ENCODE measurements around the gene CDKN1C. TPM values are rescaled to one million over a fixed set of nuclear protein-coding genes. Genes with fewer than 3 reads are reported as not detected.

Gene CDKN1C
- 100 to 1,000 TPM in 8 of 9 donors, 10 to 100 TPM in 1; 32.8 to 817 (median 527) TPM for total RNA-seq
- 100 to 1,000 TPM in 2 of 3 donors, 10 to 100 TPM in 1; 17.7 to 229 (median 152) TPM for polyA plus RNA-seq
- long read RNA-seq, donor 1, transcript CDKN1C-201 (4 exons, 1,193 nt): minor isoform, 13 of 326 reads
- long read RNA-seq, donor 1, transcript CDKN1C-205 (2 exons, 944 nt): minor isoform, 17 of 326 reads
- long read RNA-seq, donor 1, transcript CDKN1C-204 (4 exons, 1,771 nt): major isoform, 185 of 326 reads
- long read RNA-seq, donor 1, transcript CDKN1C-203 (3 exons, 1,930 nt): minor isoform, 53 of 326 reads
- long read RNA-seq, donor 1, partial matches to known transcripts: 29 of 326 reads
- long read RNA-seq, donor 1, other reads (novel, unspliced or antisense): 24 of 326 reads
- long read RNA-seq, donor 2, transcript CDKN1C-203 (3 exons, 1,930 nt): minor isoform, 157 of 855 reads
- long read RNA-seq, donor 2, transcript CDKN1C-201 (4 exons, 1,193 nt): minor isoform, 25 of 855 reads
- long read RNA-seq, donor 2, transcript CDKN1C-205 (2 exons, 944 nt): minor isoform, 68 of 855 reads
- long read RNA-seq, donor 2, transcript CDKN1C-204 (4 exons, 1,771 nt): major isoform, 462 of 855 reads
- long read RNA-seq, donor 2, partial matches to known transcripts: 109 of 855 reads
- long read RNA-seq, donor 2, other reads (novel, unspliced or antisense): 7 of 855 reads
- long read RNA-seq, donor 3, transcript CDKN1C-204 (4 exons, 1,771 nt): major isoform, 97 of 532 reads
- long read RNA-seq, donor 3, transcript CDKN1C-205 (2 exons, 944 nt): minor isoform, 11 of 532 reads
- long read RNA-seq, donor 3, transcript CDKN1C-203 (3 exons, 1,930 nt): minor isoform, 32 of 532 reads
- long read RNA-seq, donor 3, transcript CDKN1C-201 (4 exons, 1,193 nt): minor isoform, 9 of 532 reads
- long read RNA-seq, donor 3, partial matches to known transcripts: 380 of 532 reads
- long read RNA-seq, donor 3, other reads (novel, unspliced or antisense): 0 of 532 reads
- long read RNA-seq, donor 4, transcript CDKN1C-205 (2 exons, 944 nt): minor isoform, 5 of 41 reads
- long read RNA-seq, donor 4, transcript CDKN1C-201 (4 exons, 1,193 nt): major isoform, 23 of 41 reads
- long read RNA-seq, donor 4, partial matches to known transcripts: 4 of 41 reads
- long read RNA-seq, donor 4, other reads (novel, unspliced or antisense): 6 of 41 reads
- long read RNA-seq, donor 5, transcript CDKN1C-203 (3 exons, 1,930 nt): minor isoform, 9 of 360 reads
- long read RNA-seq, donor 5, transcript CDKN1C-204 (4 exons, 1,771 nt): major isoform, 293 of 360 reads
- long read RNA-seq, donor 5, transcript CDKN1C-201 (4 exons, 1,193 nt): minor isoform, 13 of 360 reads
- long read RNA-seq, donor 5, partial matches to known transcripts: 3 of 360 reads
- long read RNA-seq, donor 5, other reads (novel, unspliced or antisense): 36 of 360 reads
- long read RNA-seq, donor 6, transcript CDKN1C-205 (2 exons, 944 nt): major isoform, 5 of 7 reads
- long read RNA-seq, donor 6, partial matches to known transcripts: 1 of 7 reads
- long read RNA-seq, donor 6, other reads (novel, unspliced or antisense): 0 of 7 reads
- long read RNA-seq, donor 7, transcript CDKN1C-204 (4 exons, 1,771 nt): major isoform, 130 of 224 reads
- long read RNA-seq, donor 7, transcript CDKN1C-201 (4 exons, 1,193 nt): minor isoform, 7 of 224 reads
- long read RNA-seq, donor 7, transcript CDKN1C-203 (3 exons, 1,930 nt): minor isoform, 44 of 224 reads
- long read RNA-seq, donor 7, transcript CDKN1C-205 (2 exons, 944 nt): minor isoform, 10 of 224 reads
- long read RNA-seq, donor 7, partial matches to known transcripts: 12 of 224 reads
- long read RNA-seq, donor 7, other reads (novel, unspliced or antisense): 13 of 224 reads
- long read RNA-seq, donor 8, transcript CDKN1C-201 (4 exons, 1,193 nt): minor isoform, 18 of 467 reads
- long read RNA-seq, donor 8, transcript CDKN1C-205 (2 exons, 944 nt): minor isoform, 20 of 467 reads
- long read RNA-seq, donor 8, transcript CDKN1C-203 (3 exons, 1,930 nt): minor isoform, 78 of 467 reads
- long read RNA-seq, donor 8, transcript CDKN1C-204 (4 exons, 1,771 nt): major isoform, 299 of 467 reads
- long read RNA-seq, donor 8, partial matches to known transcripts: 21 of 467 reads
- long read RNA-seq, donor 8, other reads (novel, unspliced or antisense): 23 of 467 reads
- long read RNA-seq, donor 9, transcript CDKN1C-205 (2 exons, 944 nt): minor isoform, 40 of 1,185 reads
- long read RNA-seq, donor 9, transcript CDKN1C-204 (4 exons, 1,771 nt): major isoform, 249 of 1,185 reads
- long read RNA-seq, donor 9, transcript CDKN1C-203 (3 exons, 1,930 nt): minor isoform, 75 of 1,185 reads
- long read RNA-seq, donor 9, transcript CDKN1C-201 (4 exons, 1,193 nt): minor isoform, 15 of 1,185 reads
- long read RNA-seq, donor 9, partial matches to known transcripts: 767 of 1,185 reads
- long read RNA-seq, donor 9, other reads (novel, unspliced or antisense): 27 of 1,185 reads
- long read RNA-seq, donor 10, transcript CDKN1C-202 (3 exons, 1,936 nt): minor isoform, 7 of 351 reads
- long read RNA-seq, donor 10, transcript CDKN1C-203 (3 exons, 1,930 nt): minor isoform, 56 of 351 reads
- long read RNA-seq, donor 10, transcript CDKN1C-205 (2 exons, 944 nt): minor isoform, 16 of 351 reads
- long read RNA-seq, donor 10, transcript CDKN1C-204 (4 exons, 1,771 nt): major isoform, 117 of 351 reads
- long read RNA-seq, donor 10, partial matches to known transcripts: 139 of 351 reads
- long read RNA-seq, donor 10, other reads (novel, unspliced or antisense): 12 of 351 reads

DNA sequence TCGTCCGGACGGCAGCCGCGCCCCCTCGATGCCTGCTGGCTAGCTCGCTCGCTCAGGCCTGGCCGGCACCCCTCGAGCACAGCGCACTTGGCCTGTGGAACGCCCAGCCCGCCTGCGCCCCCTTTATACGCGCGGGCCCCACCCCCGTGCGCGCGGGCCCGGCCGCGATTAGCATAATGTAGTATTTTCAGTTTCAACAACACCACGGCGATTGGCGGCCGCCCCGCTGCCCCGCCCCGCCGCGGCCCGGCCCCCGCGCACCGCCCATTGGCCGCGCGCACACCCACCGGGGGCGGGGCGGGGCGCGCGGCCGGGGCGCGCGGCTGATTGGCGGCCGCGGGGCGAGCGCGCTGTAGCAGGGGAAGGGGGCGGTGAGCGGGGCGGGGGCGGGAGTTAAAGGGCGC is at the start of gene CDKN1C:
TSS of gene CDKN1C (minus strand) at position 98 of the 404 bp plus-strand sequence. CDS start 319 bp downstream, outside the sequence.
- peak within 1 kb of the TSS in 4 of 5 donors; percentile 67 to 79 (median 76) for H3K27ac ChIP-seq
- 1% methylated on average over 23 to 60 of the region's 61 CpGs; no CpG with 5 or more reads in 1 of the 4 donors for WGBS, 4 donors
- peak within 1 kb of the TSS in 3 of 4 donors; percentile 22 to 97 (median 96) for H3K4me3 ChIP-seq
- intact Hi-C loops (cut with DNase I): loop anchor here (2.0 to 10.0 kb wide), 3 partner anchors 171 to 353 kb away; partner anchors contain the start of gene KCNQ1OT1 (in 1 of the 2)
- peaks cover 6 to 28% of the 10 kb centered on the region in 2 donors for H3K4me1 ChIP-seq (replicated peaks in 1 of 2)
- TF ChIP-seq, protein P1, sequence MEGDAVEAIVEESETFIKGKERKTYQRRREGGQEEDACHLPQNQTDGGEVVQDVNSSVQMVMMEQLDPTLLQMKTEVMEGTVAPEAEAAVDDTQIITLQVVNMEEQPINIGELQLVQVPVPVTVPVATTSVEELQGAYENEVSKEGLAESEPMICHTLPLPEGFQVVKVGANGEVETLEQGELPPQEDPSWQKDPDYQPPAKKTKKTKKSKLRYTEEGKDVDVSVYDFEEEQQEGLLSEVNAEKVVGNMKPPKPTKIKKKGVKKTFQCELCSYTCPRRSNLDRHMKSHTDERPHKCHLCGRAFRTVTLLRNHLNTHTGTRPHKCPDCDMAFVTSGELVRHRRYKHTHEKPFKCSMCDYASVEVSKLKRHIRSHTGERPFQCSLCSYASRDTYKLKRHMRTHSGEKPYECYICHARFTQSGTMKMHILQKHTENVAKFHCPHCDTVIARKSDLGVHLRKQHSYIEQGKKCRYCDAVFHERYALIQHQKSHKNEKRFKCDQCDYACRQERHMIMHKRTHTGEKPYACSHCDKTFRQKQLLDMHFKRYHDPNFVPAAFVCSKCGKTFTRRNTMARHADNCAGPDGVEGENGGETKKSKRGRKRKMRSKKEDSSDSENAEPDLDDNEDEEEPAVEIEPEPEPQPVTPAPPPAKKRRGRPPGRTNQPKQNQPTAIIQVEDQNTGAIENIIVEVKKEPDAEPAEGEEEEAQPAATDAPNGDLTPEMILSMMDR (IDR thresholded peaks at IDR 0.05): no peak
- peak; percentile 97 for TF ChIP-seq POLR2A (IDR thresholded peaks at IDR 0.05)
- peak; percentile 84 to 96 (median 90) for DNase-seq
- H3K27me3 ChIP-seq: no peaks in the 10 kb centered on the region
- no peaks in the 10 kb centered on the region for H3K36me3 ChIP-seq (replicated peaks in 1 of 2)
- no peaks in the 10 kb centered on the region for H3K9me3 ChIP-seq (replicated peaks in 1 of 3)

- peak in 1 of 7 donors; percentile 10 for DNase-seq
- no peaks in the 10 kb centered on the region for H3K27me3 ChIP-seq
- TF ChIP-seq, protein P1 (IDR thresholded peaks at IDR 0.05): no peak
- no peak for TF ChIP-seq POLR2A (IDR thresholded peaks at IDR 0.05)
- WGBS, 4 donors: 78 to 89% (median 83%) methylated on average over 10 to 14 of the region's 14 CpGs
- H3K4me1 ChIP-seq (replicated peaks in 1 of 2): peaks cover 6 to 9% of the 10 kb centered on the region in 2 donors
- intact Hi-C loops (cut with DNase I): loop anchor here in 1 of 2 donors (2.0 kb wide), 1 partner anchor 14 kb away; no protein-coding TSS in a partner anchor
- H3K27ac ChIP-seq: no peak overlapping the region
- no peaks in the 10 kb centered on the region for H3K9me3 ChIP-seq (replicated peaks in 1 of 3)
- no peak overlapping the region for H3K4me3 ChIP-seq
- no peaks in the 10 kb centered on the region for H3K36me3 ChIP-seq (replicated peaks in 1 of 2)
Observed at GRCh38 chr11:2934611-2935239, 49.1 kb upstream of the CDKN1C start.

Measured in adrenal gland (tissue), 19 donors.